H1 (cell line): ENCODE results near the gene TACR2.

ENCODE experiments used
- ASH2L ChIP-seq: fragments of 200-600, 300-600 bp; sonication (generic); IDR thresholded peaks from one replicate; pipeline ENCODE4 v1.7.1; 2017; ENCODE audit warnings: low read length
- CEBPB ChIP-seq: IDR thresholded peaks from 2 replicates; pipeline ENCODE4 v1.6.1; 2012; ENCODE audit warnings: low read depth, low read length
- GABPA ChIP-seq: IDR thresholded peaks from 2 replicates; pipeline ENCODE4 v1.6.1; 2011; ENCODE audit warnings: mild to moderate bottlenecking, low read length, moderate library complexity, borderline replicate concordance; ENCODE audit not compliant: insufficient read depth
- JUND ChIP-seq: IDR thresholded peaks from 2 replicates; pipeline ENCODE4 v1.6.1; 2011; ENCODE audit warnings: mild to moderate bottlenecking, improper control_type of control experiment, low read length
- POLR2AphosphoS5 ChIP-seq: IDR thresholded peaks from 2 replicates; pipeline ENCODE4 v1.6.1; 2011; ENCODE audit warnings: low read depth, low read length
- SIX5 ChIP-seq: IDR thresholded peaks from 2 replicates; pipeline ENCODE4 v1.6.1; 2011; ENCODE audit warnings: mild to moderate bottlenecking, low read depth, low read length
- SP1 ChIP-seq: IDR thresholded peaks from 2 replicates; pipeline ENCODE4 v1.6.1; 2011; ENCODE audit warnings: low read depth, low read length
- SRF ChIP-seq: IDR thresholded peaks from 2 replicates; pipeline ENCODE4 v1.6.1; 2011; ENCODE audit warnings: mild to moderate bottlenecking, low read depth, low read length, moderate library complexity
- TAF1 ChIP-seq: IDR thresholded peaks from 2 replicates; pipeline ENCODE4 v1.6.1; 2011; ENCODE audit warnings: mild to moderate bottlenecking, low read depth, low read length
- TBP ChIP-seq: IDR thresholded peaks from 2 replicates; pipeline ENCODE4 v1.6.1; 2011; ENCODE audit warnings: low read depth, low read length, improper control_type of control experiment
- YY1 ChIP-seq: IDR thresholded peaks from 2 replicates; pipeline ENCODE4 v1.6.1; 2011; ENCODE audit warnings: low read depth, mild to moderate bottlenecking, low read length
- TF ChIP-seq, protein P1 (sequence below): IDR thresholded peaks from 2 replicates; pipeline ENCODE4 v1.6.1; 2012; ENCODE audit warnings: inconsistent platforms
- TF ChIP-seq, protein P2 (sequence below), 3 experiments: IDR thresholded peaks; 1 replicate in 2 of 3; 2 replicates in 1 of 3; pipeline versions ENCODE4 v1.5.1 to v1.6.1; 2011; ENCODE audit warnings: low read length in 3 of 3, mild to moderate bottlenecking in 3 of 3, inconsistent platforms in 2 of 3, low read depth in 1 of 3, moderate library complexity in 1 of 3; ENCODE audit not compliant: insufficient read depth in 1 of 3; ENCODE audit errors: control extremely low read depth in 1 of 3
- TF ChIP-seq, protein P3 (sequence below): IDR thresholded peaks from 2 replicates; pipeline ENCODE4 v1.6.1; 2011; ENCODE audit warnings: low read length, improper control_type of control experiment

DNA sequence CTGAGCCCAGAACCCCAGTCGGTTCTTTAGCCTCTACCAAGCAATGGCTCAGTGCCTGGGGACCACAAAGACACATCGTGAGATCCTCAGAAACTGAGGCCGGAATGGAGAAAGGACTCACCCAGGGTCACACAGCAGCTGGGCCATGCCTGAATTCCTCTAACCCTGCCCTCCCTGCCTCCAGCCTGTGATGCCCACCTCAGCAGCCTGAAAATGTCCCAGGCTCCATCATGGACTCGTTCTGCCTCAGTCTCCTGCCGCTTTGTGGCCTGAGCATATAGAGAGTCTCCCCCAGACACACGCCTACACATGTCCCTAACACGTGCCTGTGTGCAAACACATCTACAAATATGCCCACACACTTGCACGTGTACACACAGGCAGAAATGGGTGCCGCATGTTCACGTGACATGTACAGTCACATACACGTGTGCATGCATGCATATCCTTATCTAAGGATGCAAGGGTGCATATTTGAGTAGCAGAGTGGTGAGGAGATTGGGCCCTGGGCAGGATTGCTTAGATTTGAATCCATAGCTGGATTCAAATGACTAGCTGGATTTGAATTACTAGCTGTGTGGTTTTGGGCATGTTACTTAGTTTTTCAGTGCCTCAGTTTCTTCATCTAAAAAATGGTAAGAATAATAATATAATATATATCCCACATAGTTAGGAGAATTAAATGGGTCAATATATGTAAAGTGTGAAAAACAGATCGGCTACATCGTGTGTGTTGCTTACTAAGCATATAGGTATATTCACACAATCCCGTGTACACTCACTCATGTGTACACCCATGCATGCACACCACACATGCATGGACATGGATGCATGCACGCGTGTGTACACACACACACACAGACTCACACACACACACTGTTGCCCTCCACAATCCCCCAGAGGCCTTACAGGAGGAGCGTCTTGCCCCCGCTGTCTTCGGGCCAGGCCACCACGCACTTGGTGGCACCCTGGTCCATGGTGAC is 2.4 kb downstream of the TACR2 start:
- TF ChIP-seq YY1: no peak
- no peak for TF ChIP-seq SRF
- TF ChIP-seq, protein P1, sequence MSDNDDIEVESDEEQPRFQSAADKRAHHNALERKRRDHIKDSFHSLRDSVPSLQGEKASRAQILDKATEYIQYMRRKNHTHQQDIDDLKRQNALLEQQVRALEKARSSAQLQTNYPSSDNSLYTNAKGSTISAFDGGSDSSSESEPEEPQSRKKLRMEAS: no peak
- TF ChIP-seq TAF1: no peak
- TF ChIP-seq, protein P2, sequence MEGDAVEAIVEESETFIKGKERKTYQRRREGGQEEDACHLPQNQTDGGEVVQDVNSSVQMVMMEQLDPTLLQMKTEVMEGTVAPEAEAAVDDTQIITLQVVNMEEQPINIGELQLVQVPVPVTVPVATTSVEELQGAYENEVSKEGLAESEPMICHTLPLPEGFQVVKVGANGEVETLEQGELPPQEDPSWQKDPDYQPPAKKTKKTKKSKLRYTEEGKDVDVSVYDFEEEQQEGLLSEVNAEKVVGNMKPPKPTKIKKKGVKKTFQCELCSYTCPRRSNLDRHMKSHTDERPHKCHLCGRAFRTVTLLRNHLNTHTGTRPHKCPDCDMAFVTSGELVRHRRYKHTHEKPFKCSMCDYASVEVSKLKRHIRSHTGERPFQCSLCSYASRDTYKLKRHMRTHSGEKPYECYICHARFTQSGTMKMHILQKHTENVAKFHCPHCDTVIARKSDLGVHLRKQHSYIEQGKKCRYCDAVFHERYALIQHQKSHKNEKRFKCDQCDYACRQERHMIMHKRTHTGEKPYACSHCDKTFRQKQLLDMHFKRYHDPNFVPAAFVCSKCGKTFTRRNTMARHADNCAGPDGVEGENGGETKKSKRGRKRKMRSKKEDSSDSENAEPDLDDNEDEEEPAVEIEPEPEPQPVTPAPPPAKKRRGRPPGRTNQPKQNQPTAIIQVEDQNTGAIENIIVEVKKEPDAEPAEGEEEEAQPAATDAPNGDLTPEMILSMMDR (IDR thresholded peaks at IDR 0.05; ENCODE audit: control extremely low read depth in 1 of 3, insufficient read depth in 1 of 3, low read depth in 1 of 3, low read length in 3 of 3): no peak
- TF ChIP-seq, protein P3, sequence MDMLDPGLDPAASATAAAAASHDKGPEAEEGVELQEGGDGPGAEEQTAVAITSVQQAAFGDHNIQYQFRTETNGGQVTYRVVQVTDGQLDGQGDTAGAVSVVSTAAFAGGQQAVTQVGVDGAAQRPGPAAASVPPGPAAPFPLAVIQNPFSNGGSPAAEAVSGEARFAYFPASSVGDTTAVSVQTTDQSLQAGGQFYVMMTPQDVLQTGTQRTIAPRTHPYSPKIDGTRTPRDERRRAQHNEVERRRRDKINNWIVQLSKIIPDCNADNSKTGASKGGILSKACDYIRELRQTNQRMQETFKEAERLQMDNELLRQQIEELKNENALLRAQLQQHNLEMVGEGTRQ: no peak
- no peak for TF ChIP-seq POLR2AphosphoS5
- no peak for TF ChIP-seq ASH2L
- no peak for TF ChIP-seq JUND
- no peak for TF ChIP-seq SIX5
- TF ChIP-seq GABPA: no peak
- no peak for TF ChIP-seq CEBPB
- no peak for TF ChIP-seq SP1
- no peak for TF ChIP-seq TBP
